Effector memory CD4-positive, alpha-beta T cell (primary cell): Measurements from ENCODE around the gene VWC2.

Experiments
- DNase-seq, 3 donors: peaks; one replicate each; pipeline ENCODE4 v3.0.0-alpha.2; 2020
- H3K27ac ChIP-seq: 2 replicates; pipeline ENCODE4 v1.7.0; 2013; ENCODE audit warnings: mild to moderate bottlenecking, low read length, moderate library complexity; ENCODE audit not compliant: insufficient read depth, poor library complexity, severe bottlenecking
- H3K27me3 ChIP-seq: replicated peaks from 2 replicates; pipeline ENCODE4 v1.7.0; 2013; ENCODE audit warnings: mild to moderate bottlenecking, low read length; ENCODE audit not compliant: insufficient read depth, control insufficient read depth, poor library complexity, severe bottlenecking
- H3K36me3 ChIP-seq: 2 replicates; pipeline ENCODE4 v1.7.0; 2013; ENCODE audit warnings: mild to moderate bottlenecking, low read length, moderate library complexity; ENCODE audit not compliant: control insufficient read depth, insufficient read depth
- H3K4me1 ChIP-seq: 2 replicates; pipeline ENCODE4 v1.7.0; 2013; ENCODE audit warnings: low read length, mild to moderate bottlenecking; ENCODE audit not compliant: control insufficient read depth, insufficient read depth, poor library complexity, severe bottlenecking
- H3K4me3 ChIP-seq: 2 replicates; pipeline ENCODE4 v1.7.0; 2013; ENCODE audit warnings: low read length, low read depth, mild to moderate bottlenecking; ENCODE audit not compliant: insufficient read depth, poor library complexity, severe bottlenecking
- H3K9me3 ChIP-seq: 2 replicates; pipeline ENCODE4 v1.7.0; 2013; ENCODE audit warnings: mild to moderate bottlenecking, low read length, moderate library complexity; ENCODE audit not compliant: control insufficient read depth

VWC2 gene

DNA sequence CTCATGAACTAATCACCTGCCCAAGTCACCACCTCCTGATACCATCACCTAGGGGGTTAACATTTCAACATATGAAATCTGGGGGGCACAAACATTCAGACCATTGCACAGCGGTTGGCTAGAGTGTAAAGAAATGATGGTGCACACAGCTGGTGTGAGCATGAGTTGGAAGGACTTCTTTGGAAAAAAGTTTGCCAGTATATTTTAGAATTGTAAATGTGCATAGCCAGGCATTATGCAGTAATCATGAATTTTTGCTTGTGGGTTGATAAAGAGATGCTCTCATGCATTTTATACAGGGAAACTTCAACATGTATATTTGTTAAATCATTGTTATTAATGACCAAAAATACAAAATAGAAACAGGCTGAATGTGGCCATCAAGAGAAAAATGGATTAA is 100.0 kb downstream of the VWC2 start:
- Histone ChIP-seq H3K4me1 (no peaks in the 10 kb centered on the region), H3K9me3 (no peaks in the 10 kb centered on the region), H3K27me3 (no peaks in the 10 kb centered on the region), H3K4me3 (no peak overlapping the region), H3K36me3 (no peaks in the 10 kb centered on the region), H3K27ac (no peak overlapping the region)
- DNase-seq: no peak

DNA sequence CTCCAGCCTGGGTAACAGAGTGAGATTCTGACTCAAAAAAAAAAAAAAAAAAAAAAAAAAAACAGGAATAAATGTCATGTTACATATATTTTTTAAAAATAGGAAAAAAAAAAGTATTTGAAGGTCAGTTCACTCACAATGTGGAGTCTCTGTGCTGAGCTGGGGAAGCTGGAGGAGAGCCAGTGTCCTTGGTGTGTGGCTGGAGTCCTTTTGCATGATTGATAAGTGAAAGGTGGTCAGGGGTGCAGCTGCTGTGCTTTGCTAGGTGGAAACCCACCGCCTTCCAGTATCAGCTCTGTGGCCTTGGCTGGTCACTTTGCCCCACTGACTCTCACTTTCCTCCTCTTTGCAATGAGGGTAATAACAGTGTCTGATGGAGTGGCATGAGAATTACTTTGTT is 101.9 kb downstream of the VWC2 start:
- Histone ChIP-seq H3K27me3 (no peaks in the 10 kb centered on the region), H3K27ac (no peak overlapping the region), H3K4me1 (no peaks in the 10 kb centered on the region), H3K36me3 (no peaks in the 10 kb centered on the region), H3K9me3 (no peaks in the 10 kb centered on the region), H3K4me3 (no peak overlapping the region)
- DNase-seq: no peak

DNA sequence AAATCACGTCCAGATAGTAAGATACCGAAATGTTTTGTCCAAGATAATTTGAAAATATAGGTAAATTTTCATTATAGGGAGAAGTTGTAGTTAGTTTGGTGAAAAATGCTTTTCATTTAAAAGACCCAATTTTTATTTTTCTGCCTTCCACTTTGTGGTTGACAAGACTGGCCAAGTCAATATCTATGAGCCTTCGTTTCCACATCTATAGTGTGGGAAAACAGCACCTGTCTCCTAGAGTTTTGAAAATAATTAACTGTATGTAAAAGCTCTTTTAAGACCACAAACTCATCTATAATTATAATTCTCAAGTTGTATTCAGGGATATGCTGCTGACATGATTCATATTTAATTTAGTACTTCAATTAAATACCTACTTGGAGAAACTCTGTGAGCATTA is 102.8 kb downstream of the VWC2 start:
- H3K4me3 ChIP-seq: no peak overlapping the region
- no peaks in the 10 kb centered on the region for H3K27me3 ChIP-seq
- no peaks in the 10 kb centered on the region for H3K4me1 ChIP-seq
- H3K27ac ChIP-seq: no peak overlapping the region
- no peaks in the 10 kb centered on the region for H3K36me3 ChIP-seq
- no peaks in the 10 kb centered on the region for H3K9me3 ChIP-seq
- no peak for DNase-seq

DNA sequence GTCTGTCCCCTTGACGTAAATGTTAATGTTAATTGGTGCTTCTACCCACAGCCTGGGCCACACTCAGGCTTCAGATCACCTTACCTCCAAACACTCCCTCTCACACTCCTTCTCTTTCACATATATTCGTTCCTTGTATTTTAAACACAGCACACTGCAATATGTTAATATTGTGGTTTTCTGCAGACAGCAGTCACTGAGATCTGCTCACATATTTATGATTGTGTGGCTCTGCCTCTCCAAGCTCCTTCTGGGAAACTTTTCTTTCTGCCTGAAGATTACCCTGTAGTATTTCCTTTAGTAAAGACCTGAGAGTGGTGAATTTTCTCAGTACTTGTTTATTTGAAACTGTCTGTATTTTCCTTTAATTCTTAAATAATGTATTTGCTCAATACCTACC is 104.7 kb downstream of the VWC2 start:
- Histone ChIP-seq H3K4me1 (no peaks in the 10 kb centered on the region), H3K27me3 (no peaks in the 10 kb centered on the region)

DNA sequence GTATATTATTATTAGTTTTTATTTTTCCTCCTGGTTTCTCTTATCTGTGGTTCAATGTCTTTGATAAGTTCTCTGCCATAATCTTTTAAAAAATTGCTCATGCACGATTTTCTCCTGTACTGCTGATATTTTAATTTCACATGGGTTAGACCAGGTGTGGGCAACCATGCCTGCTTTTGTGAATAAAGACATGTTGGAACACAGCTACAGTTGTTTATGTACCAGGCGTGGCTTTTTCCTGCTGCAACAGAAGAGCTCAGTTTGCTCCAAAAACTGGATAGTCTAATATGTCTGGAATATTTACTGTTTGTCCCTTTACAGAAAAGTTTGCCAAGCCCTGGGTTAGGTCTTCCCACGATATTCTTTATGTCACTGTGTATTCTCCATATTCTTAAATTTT is 105.2 kb downstream of the VWC2 start:
- no peaks in the 10 kb centered on the region for H3K36me3 ChIP-seq
- DNase-seq: no peak
- H3K27ac ChIP-seq: no peak overlapping the region
- no peaks in the 10 kb centered on the region for H3K9me3 ChIP-seq
- H3K27me3 ChIP-seq: no peaks in the 10 kb centered on the region
- H3K4me1 ChIP-seq: no peaks in the 10 kb centered on the region
- no peak overlapping the region for H3K4me3 ChIP-seq

More for the DNA sequence above, 104.7 kb downstream of the VWC2 start:
- no peak for DNase-seq
- Histone ChIP-seq H3K9me3 (no peaks in the 10 kb centered on the region), H3K4me3 (no peak overlapping the region), H3K36me3 (no peaks in the 10 kb centered on the region), H3K27ac (no peak overlapping the region)

DNA sequence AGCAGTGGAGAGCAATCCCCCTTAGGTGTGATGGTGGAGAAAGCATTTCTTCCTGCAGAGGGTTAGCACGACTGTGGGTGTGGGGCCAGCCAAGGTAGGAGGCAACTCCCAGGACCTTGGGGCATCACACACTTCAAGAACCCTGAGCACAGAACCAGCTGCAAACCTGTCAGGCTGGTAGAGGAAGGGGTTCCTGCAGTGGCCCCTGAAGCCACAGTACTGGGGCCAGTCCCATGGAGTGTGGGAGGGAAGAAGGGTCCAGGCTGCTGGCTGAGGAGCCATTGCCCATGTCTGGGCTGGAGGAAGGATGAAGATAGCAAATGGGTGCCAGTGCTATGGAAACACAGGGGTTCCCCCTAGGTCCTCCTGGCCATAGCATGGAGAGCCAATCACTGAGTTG is 110.5 kb downstream of the VWC2 start:
- no peaks in the 10 kb centered on the region for H3K36me3 ChIP-seq

DNA sequence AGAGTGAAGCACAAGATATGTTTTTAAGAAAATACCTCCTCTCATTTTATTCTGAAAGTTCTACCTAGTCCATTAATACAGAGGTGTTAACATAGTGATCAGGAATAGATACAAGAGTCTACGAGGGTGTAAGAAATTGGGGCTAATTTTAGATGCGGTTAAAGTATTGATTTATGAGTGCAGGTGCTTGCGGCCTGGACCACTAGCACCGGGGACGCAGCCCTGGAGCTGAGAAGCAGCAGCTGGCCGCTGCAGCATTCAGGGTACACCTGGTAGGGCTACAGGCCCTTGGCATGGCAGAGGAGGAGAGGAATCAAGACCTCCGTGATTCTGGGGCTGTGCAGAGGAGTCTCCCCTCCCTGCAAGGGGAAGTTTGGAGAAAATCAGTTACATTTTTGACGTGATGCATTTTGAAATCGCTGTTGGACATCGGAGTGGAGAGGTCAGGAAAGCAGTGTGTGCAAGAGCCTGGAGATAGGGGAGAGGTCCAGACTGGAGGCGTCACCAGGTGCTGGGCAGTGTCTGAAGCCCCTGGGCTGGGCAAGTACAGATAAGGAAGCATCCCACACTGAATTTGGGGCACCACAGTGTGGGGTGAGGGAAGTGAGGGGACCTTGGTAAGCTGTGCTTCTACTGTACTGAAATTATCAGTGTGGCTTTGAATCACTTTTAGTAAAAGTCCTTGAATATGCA is 112.3 kb downstream of the VWC2 start:
- H3K9me3 ChIP-seq: no peaks in the 10 kb centered on the region
- DNase-seq: no peak
- H3K4me1 ChIP-seq: no peaks in the 10 kb centered on the region
- no peaks in the 10 kb centered on the region for H3K27me3 ChIP-seq
- H3K36me3 ChIP-seq: no peaks in the 10 kb centered on the region
- no peak overlapping the region for H3K4me3 ChIP-seq
- H3K27ac ChIP-seq: no peak overlapping the region

More for the DNA sequence above, 110.5 kb downstream of the VWC2 start:
- no peak for DNase-seq
- Histone ChIP-seq H3K9me3 (no peaks in the 10 kb centered on the region), H3K27me3 (no peaks in the 10 kb centered on the region), H3K4me1 (no peaks in the 10 kb centered on the region), H3K4me3 (no peak overlapping the region), H3K27ac (no peak overlapping the region)

DNA sequence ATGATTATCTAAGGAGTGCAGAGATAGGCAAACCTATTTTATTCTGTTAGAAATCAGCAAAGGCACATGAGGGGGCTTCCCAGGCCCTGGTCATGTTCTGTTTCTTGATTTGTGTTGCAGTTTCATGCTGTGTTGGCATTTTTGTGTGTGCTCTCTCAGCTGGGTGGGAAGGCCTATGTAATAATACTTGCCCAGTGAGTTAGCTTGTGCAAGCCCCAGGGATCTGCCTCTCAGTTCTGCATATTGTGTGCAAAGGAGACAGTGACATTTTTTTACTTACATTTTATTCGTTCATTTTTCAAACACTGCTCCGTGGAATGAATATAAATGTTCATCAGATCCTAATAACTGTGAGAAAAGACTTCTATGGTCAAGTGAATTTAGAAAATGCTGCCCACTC is 119.0 kb downstream of the VWC2 start:
- Histone ChIP-seq H3K9me3 (no peaks in the 10 kb centered on the region), H3K4me1 (no peaks in the 10 kb centered on the region), H3K36me3 (no peaks in the 10 kb centered on the region), H3K4me3 (no peak overlapping the region), H3K27ac (no peak overlapping the region), H3K27me3 (no peaks in the 10 kb centered on the region)
- DNase-seq: no peak

DNA sequence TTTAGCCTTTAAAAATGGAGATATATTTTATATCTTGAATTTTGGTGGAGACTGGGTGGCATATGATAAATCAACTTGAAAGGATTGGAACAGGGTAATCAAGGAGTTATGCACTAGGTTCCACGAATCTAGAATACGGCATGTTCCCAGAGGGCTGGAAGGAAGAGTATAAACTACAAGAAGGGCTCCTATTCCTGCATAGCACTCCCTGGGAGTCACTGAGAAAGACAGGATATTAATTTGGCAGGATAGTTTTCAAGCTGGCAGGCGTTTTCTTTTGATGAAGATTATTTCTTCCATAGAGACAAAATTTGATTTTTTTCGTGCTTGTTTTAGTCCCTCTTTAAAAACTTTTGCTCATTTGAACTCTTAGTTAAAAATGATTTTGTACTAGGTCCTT is 119.7 kb downstream of the VWC2 start:
- DNase-seq: no peak
- Histone ChIP-seq H3K27me3 (no peaks in the 10 kb centered on the region), H3K36me3 (no peaks in the 10 kb centered on the region), H3K4me1 (no peaks in the 10 kb centered on the region), H3K9me3 (no peaks in the 10 kb centered on the region), H3K4me3 (no peak overlapping the region), H3K27ac (no peak overlapping the region)

DNA sequence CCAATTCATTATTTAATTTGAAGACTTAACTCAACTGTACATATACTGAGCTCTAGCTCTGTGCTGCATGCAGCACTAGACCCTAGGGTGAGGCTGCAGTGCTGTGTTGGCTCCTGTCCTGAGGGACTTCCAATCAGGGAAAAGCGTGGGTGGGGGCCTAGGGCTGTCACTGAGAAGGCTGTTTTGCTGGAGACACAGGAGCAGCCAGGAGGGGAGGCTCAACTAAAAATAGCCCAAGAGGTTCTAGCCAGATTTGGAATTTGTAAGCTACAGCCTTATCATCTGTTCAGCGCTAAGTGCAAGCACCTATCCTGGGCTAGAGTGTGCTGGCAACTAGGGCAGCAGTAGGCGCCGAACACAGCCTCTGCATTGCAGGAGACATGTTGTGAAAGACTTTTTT is 121.1 kb downstream of the VWC2 start:
- H3K27ac ChIP-seq: no peak overlapping the region
- no peaks in the 10 kb centered on the region for H3K4me1 ChIP-seq
- H3K9me3 ChIP-seq: no peaks in the 10 kb centered on the region
- H3K27me3 ChIP-seq: no peaks in the 10 kb centered on the region
- H3K36me3 ChIP-seq: no peaks in the 10 kb centered on the region
- H3K4me3 ChIP-seq: no peak overlapping the region
- no peak for DNase-seq
